Calu3 (cell line): ENCODE data around the gene CCDC63. TPM values are rescaled to one million over a fixed set of nuclear protein-coding genes. Genes with fewer than 3 reads are reported as not detected.

ENCODE experiments used
- BruUV-seq: library from RNA; stranded (reverse); fragments of 400-500 nt; replicated peaks from 2 replicates; lab custom pipeline; 2021; lab: Mats Ljungman, UMichigan
- CTCF ChIA-PET: fragments of 300-600 bp; sonication (Branson Sonifier 250); formaldehyde crosslinking; loops from one replicate; lab custom pipeline; 2022; ENCODE audit warnings: antibody characterized with exemption; lab: Charles Lee
- DNase-seq: peaks from one replicate; pipeline ENCODE4 v3.0.0; 2022
- H3K27ac Mint-ChIP-seq: one replicate; pipeline ENCODE4 v1.8.0; 2022; ENCODE audit warnings: mixed read lengths; ENCODE audit not compliant: unreplicated experiment
- H3K27me3 Mint-ChIP-seq: one replicate; pipeline ENCODE4 v1.8.0; 2022; ENCODE audit warnings: mixed read lengths; ENCODE audit not compliant: unreplicated experiment
- H3K36me3 Mint-ChIP-seq: one replicate; pipeline ENCODE4 v1.8.0; 2022; ENCODE audit warnings: mild to moderate bottlenecking, moderate library complexity, mixed read lengths; ENCODE audit not compliant: insufficient read depth, unreplicated experiment
- H3K4me1 Mint-ChIP-seq: one replicate; pipeline ENCODE4 v1.8.0; 2022; ENCODE audit warnings: mild to moderate bottlenecking, low read depth, mixed read lengths; ENCODE audit not compliant: unreplicated experiment
- H3K4me3 Mint-ChIP-seq: one replicate; pipeline ENCODE4 v1.8.0; 2022; ENCODE audit warnings: mild to moderate bottlenecking, low read depth, moderate library complexity, mixed read lengths; ENCODE audit not compliant: unreplicated experiment
- H3K9me3 Mint-ChIP-seq: one replicate; pipeline ENCODE4 v1.8.0; 2022; ENCODE audit warnings: low read depth, mixed read lengths; ENCODE audit not compliant: unreplicated experiment
- CTCF ChIP-seq: fragments of 200-600 bp; IDR thresholded peaks from one replicate; pipeline ENCODE4 v1.8.0; 2022; ENCODE audit warnings: antibody characterized with exemption; ENCODE audit not compliant: unreplicated experiment
- intact Hi-C: fragments of 100-400 bp; cut with micrococcal nuclease; formaldehyde crosslinking; loops from one replicate; pipeline ENCODE4 v1.10.0; 2022; ENCODE audit not compliant: unreplicated experiment
- total RNA-seq: library from RNA; stranded (reverse); gene quantifications from 2 replicates; pipeline ENCODE4 v1.2.3, GENCODE V29; 2022

CCDC63 gene
- total RNA-seq, 1 experiment from 2014 or later = not detected

GRCh38 chr12:110836291-110836690, 10.5 kb upstream of the CCDC63 start:
- CTCF ChIA-PET = no interaction called here

DNA sequence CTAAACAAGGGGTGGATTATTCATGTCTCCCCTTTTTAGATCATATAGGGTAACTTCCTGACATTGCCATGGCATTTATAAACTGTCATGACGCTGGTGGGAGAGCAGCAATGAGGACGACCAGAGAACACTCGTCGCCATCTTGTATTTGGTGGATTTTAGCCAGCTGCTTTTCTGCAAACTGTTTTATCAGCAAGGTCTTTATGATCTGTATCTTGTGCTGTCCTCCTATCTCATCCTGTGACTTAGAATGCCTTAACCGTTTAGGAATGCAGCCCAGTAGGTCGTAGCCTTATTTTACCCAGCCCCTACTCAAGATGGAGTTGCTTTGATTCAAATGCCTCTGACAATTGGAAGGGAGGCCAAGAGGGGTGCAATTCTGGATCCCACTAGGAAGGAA, 5.8 kb upstream of the CCDC63 start:
- no peaks in the 10 kb centered on the region for H3K4me1 Mint-ChIP-seq
- intact Hi-C loops = no loop called here
- BruUV-seq = no TSS peak
- DNase-seq = no peak
- no peaks in the 10 kb centered on the region for H3K36me3 Mint-ChIP-seq
- no peak overlapping the region for H3K4me3 Mint-ChIP-seq
- H3K9me3 Mint-ChIP-seq = no peaks in the 10 kb centered on the region
- CTCF ChIA-PET = no interaction called here
- peaks cover 26% of the 10 kb centered on the region for H3K27me3 Mint-ChIP-seq
- no peak for TF ChIP-seq CTCF
- H3K27ac Mint-ChIP-seq = no peak overlapping the region

More at GRCh38 chr12:110836291-110836690, 10.5 kb upstream of the CCDC63 start:
- Mint-ChIP-seq H3K4me3 (no peak overlapping the region), H3K9me3 (no peaks in the 10 kb centered on the region), H3K36me3 (no peaks in the 10 kb centered on the region), H3K4me1 (no peaks in the 10 kb centered on the region), H3K27ac (no peak overlapping the region), H3K27me3 (peaks cover 15% of the 10 kb centered on the region)
- intact Hi-C loops = no loop called here
- BruUV-seq = no TSS peak
- no peak for TF ChIP-seq CTCF
- no peak for DNase-seq

DNA sequence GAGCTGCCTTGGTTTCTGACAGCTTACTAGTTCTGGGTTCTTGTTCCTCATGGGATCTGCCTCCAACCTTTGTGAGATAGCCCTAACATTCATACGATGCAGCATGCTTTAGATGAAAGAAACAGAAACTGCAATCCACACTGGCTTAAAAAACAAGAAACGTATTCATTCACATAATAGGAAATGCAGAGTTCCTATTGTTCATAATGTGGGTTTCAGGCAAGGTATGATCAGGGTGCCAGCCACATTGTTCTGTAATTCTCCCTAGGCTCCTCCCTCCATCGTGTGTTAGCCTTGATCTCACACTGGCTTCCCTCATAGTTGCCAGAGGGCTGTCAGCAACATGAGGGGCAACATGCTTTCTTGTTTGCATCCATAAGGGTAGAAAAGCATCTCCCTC, 2.7 kb upstream of the CCDC63 start:
- no peak for DNase-seq
- Mint-ChIP-seq H3K27me3 (peaks cover 47% of the 10 kb centered on the region), H3K36me3 (peaks cover 6% of the 10 kb centered on the region), H3K27ac (no peak overlapping the region), H3K4me1 (no peaks in the 10 kb centered on the region), H3K4me3 (no peak overlapping the region), H3K9me3 (no peaks in the 10 kb centered on the region)
- no TSS peak for BruUV-seq
- intact Hi-C loops = no loop called here
- no peak for TF ChIP-seq CTCF
- CTCF ChIA-PET = no interaction called here

DNA sequence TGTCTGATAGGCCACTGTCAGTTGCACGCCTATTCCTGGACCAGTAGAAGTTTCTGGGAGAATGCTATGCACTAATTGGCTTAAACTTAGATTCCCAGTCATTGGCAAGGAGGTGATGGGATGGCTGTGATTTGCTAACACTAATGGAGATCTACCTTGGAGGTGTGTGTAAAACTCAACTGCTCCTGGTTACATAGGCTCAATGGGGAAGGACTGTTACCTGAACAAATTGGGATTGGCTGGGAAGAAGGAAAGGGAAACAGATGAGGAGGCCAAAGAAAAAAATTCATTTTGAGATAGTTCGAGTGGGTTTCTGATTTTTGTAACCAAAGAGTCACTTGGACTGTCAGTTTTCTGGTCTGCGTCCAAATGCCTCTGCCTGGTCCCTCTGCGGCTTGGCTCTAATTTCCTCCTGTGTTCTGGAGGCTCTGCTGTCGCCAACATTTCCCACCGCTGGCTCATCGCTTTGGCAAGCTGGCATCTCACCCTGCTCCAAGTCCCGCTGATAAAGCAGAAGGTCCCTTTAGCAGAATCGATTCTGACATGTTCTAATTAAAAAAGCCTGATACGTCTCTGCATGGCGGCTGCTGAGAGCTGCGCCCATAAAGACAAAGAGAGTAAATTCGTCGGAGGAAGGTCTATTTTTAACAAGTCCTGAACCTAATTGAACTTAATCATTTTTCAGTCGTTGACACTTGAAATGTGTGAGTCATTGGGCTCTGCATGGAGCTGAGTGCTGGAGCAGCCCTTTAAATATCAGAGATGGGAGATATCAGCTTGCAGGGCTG, 2.0 kb upstream of the CCDC63 start:
- no peak overlapping the region for H3K4me3 Mint-ChIP-seq
- H3K27me3 Mint-ChIP-seq = peaks cover 54% of the 10 kb centered on the region
- BruUV-seq = no TSS peak
- H3K36me3 Mint-ChIP-seq = peaks cover 6% of the 10 kb centered on the region
- CTCF ChIA-PET = no interaction called here
- TF ChIP-seq CTCF = no peak
- no peaks in the 10 kb centered on the region for H3K9me3 Mint-ChIP-seq
- intact Hi-C loops = no loop called here
- no peaks in the 10 kb centered on the region for H3K4me1 Mint-ChIP-seq
- no peak overlapping the region for H3K27ac Mint-ChIP-seq
- DNase-seq = no peak
